ENCODE data around the gene ZBTB46. TPM values are rescaled to one million over a fixed set of nuclear protein-coding genes. Genes with fewer than 3 reads are reported as not detected.

Gene ZBTB46
- total RNA-seq, 1 experiment from 2014 or later, result 1.1 TPM

- no peak for TF ChIP-seq CTCF (conservative IDR thresholded peaks at IDR 0.05; ENCODE audit: low read depth, low read length)
- no peak for TF ChIP-seq EZH2 (IDR thresholded peaks at IDR 0.05; ENCODE audit: borderline replicate concordance, low read depth, low read length, poor library complexity, severe bottlenecking)
- H3K9me3 ChIP-seq (ENCODE audit: low read depth, low read length, poor library complexity, severe bottlenecking), result no peaks in the 10 kb centered on the region
- H3K27me3 ChIP-seq (replicated peaks; ENCODE audit: insufficient read depth, low read depth, low read length, poor library complexity), result no peaks in the 10 kb centered on the region
- no TSS peak for BruUV-seq (replicated peaks)
- peaks cover 16% of the 10 kb centered on the region for H3K4me1 ChIP-seq (ENCODE audit: insufficient read depth, low read length, poor library complexity, severe bottlenecking)
- intact Hi-C loops (cut with micrococcal nuclease; ENCODE audit: unreplicated experiment), result no loop called here
- ChIA-PET POLR2A (ENCODE audit: low non-redundant PET) (no interaction called here), CTCF (no interaction called here)
- H3K4me3 ChIP-seq (ENCODE audit: low read depth, low read length, poor library complexity, severe bottlenecking), result no peak overlapping the region
- no peak overlapping the region for H3K27ac ChIP-seq (ENCODE audit: low read depth, low read length, poor library complexity, severe bottlenecking)
- peaks cover 21% of the 10 kb centered on the region for H3K36me3 ChIP-seq (ENCODE audit: insufficient read depth, low read length, poor library complexity, severe bottlenecking)
- DNase-seq (ENCODE audit: low spot score), result no peak
These were observed 128.2 kb downstream of the ZBTB46 start for GRCh38 chr20:63702751-63703470.

DNA sequence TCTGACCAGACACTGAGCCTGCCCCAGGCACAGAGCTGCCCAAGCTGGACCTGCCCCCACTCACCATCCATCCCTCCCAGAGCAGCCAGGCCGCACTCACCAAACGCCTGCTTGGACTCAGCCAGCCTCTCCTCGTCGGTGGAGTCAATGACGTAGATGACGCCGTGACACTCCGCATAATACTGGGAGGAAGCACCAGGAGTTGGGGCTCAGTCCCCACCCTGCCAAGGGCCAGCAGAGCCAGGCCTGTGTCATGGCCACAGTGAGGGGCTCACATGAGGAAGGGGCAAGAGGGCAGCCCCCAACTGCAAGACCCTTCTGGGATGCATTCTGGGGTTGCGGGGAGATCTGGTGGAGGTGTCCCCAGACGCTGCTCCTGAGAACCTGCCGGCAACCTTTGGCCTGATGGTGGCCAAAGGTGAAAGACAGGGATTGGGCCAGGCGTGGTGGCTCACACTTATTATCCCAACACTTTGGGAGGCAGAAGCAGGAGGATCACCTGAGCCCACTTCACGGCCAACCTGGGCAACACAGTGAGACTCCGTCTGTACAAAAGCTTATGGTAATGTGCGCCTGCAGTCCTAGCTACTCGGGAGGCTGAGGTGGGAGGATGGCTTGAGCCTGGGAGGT is 128.9 kb downstream of the ZBTB46 start:
- no peak overlapping the region for H3K27ac ChIP-seq (ENCODE audit: low read depth, low read length, poor library complexity, severe bottlenecking)
- peaks cover 16% of the 10 kb centered on the region for H3K4me1 ChIP-seq (ENCODE audit: insufficient read depth, low read length, poor library complexity, severe bottlenecking)
- no peak for TF ChIP-seq CTCF (conservative IDR thresholded peaks at IDR 0.05; ENCODE audit: low read depth, low read length)
- no peak for TF ChIP-seq EZH2 (IDR thresholded peaks at IDR 0.05; ENCODE audit: borderline replicate concordance, low read depth, low read length, poor library complexity, severe bottlenecking)
- no peaks in the 10 kb centered on the region for H3K9me3 ChIP-seq (ENCODE audit: low read depth, low read length, poor library complexity, severe bottlenecking)
- no peak for DNase-seq (ENCODE audit: low spot score)
- H3K36me3 ChIP-seq (ENCODE audit: insufficient read depth, low read length, poor library complexity, severe bottlenecking), result peaks cover 21% of the 10 kb centered on the region
- BruUV-seq (replicated peaks), result no TSS peak
- ChIA-PET POLR2A (ENCODE audit: low non-redundant PET) (interaction anchor here (0.8 kb wide), 1 partner anchor 12 kb away, joined by 28 read pairs; no protein-coding TSS in a partner anchor), CTCF (no interaction called here)
- intact Hi-C loops (cut with micrococcal nuclease; ENCODE audit: unreplicated experiment), result no loop called here
- no peaks in the 10 kb centered on the region for H3K27me3 ChIP-seq (replicated peaks; ENCODE audit: insufficient read depth, low read depth, low read length, poor library complexity)
- H3K4me3 ChIP-seq (ENCODE audit: low read depth, low read length, poor library complexity, severe bottlenecking), result no peak overlapping the region

- Histone ChIP-seq H3K27ac (ENCODE audit: low read depth, low read length, poor library complexity, severe bottlenecking) (no peak overlapping the region), H3K4me1 (ENCODE audit: insufficient read depth, low read length, poor library complexity, severe bottlenecking) (peaks cover 16% of the 10 kb centered on the region), H3K9me3 (ENCODE audit: low read depth, low read length, poor library complexity, severe bottlenecking) (no peaks in the 10 kb centered on the region), H3K4me3 (ENCODE audit: low read depth, low read length, poor library complexity, severe bottlenecking) (no peak overlapping the region), H3K27me3 (replicated peaks; ENCODE audit: insufficient read depth, low read depth, low read length, poor library complexity) (no peaks in the 10 kb centered on the region), H3K36me3 (ENCODE audit: insufficient read depth, low read length, poor library complexity, severe bottlenecking) (peaks cover 19% of the 10 kb centered on the region)
- POLR2A ChIA-PET (ENCODE audit: low non-redundant PET), result interaction anchor here (0.8 kb wide), 1 partner anchor 13 kb away, joined by 28 read pairs; no protein-coding TSS in a partner anchor
- intact Hi-C loops (cut with micrococcal nuclease; ENCODE audit: unreplicated experiment), result no loop called here
- no peak for DNase-seq (ENCODE audit: low spot score)
- CTCF ChIA-PET, result no interaction called here
- BruUV-seq (replicated peaks), result no TSS peak
- no peak for TF ChIP-seq CTCF (conservative IDR thresholded peaks at IDR 0.05; ENCODE audit: low read depth, low read length)
- TF ChIP-seq EZH2 (IDR thresholded peaks at IDR 0.05; ENCODE audit: borderline replicate concordance, low read depth, low read length, poor library complexity, severe bottlenecking), result no peak
These were observed 129.6 kb downstream of the ZBTB46 start for GRCh38 chr20:63701329-63702035.

Measured in A673 (cell line).